Measurements from ENCODE around the gene TSPEAR. TPM values are rescaled to one million over a fixed set of nuclear protein-coding genes. Genes with fewer than 3 reads are reported as not detected.

Gene TSPEAR
- total RNA-seq, 2 experiments from 2014 or later, result not detected

DNA sequence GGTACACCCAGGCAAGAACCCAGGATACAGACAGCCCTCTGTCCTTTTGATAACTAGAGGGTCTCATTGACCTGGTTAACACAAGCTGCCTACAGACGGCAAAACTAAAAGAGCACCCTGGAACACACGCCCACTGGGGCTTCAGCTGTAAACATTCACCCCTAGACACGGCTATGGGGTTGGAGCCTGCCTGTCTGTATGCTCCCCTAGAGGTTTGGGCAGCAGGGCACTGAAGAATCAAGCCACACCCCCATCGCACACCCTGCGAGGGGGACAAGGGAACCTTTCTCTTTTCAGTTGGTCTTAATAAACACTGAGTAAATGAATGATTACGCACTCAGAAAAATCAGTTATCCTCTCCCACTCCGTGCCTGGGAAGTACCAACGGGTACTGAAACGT lies 220.6 kb downstream of the TSPEAR start:
- H2AFZ ChIP-seq (ENCODE audit: low read length), result no peak overlapping the region
- H3K9me2 ChIP-seq (ENCODE audit: insufficient read depth, low read length), result no peaks in the 10 kb centered on the region
- TF ChIP-seq, protein P1, sequence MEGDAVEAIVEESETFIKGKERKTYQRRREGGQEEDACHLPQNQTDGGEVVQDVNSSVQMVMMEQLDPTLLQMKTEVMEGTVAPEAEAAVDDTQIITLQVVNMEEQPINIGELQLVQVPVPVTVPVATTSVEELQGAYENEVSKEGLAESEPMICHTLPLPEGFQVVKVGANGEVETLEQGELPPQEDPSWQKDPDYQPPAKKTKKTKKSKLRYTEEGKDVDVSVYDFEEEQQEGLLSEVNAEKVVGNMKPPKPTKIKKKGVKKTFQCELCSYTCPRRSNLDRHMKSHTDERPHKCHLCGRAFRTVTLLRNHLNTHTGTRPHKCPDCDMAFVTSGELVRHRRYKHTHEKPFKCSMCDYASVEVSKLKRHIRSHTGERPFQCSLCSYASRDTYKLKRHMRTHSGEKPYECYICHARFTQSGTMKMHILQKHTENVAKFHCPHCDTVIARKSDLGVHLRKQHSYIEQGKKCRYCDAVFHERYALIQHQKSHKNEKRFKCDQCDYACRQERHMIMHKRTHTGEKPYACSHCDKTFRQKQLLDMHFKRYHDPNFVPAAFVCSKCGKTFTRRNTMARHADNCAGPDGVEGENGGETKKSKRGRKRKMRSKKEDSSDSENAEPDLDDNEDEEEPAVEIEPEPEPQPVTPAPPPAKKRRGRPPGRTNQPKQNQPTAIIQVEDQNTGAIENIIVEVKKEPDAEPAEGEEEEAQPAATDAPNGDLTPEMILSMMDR (conservative IDR thresholded peaks at IDR 0.05; ENCODE audit: low read length), result no peak
- no peak for TF ChIP-seq EZH2phosphoT487 (IDR thresholded peaks at IDR 0.05; ENCODE audit: borderline replicate concordance, low read depth, low read length)
- H3K4me1 ChIP-seq (ENCODE audit: insufficient read depth, low read length, poor library complexity, severe bottlenecking), result no peaks in the 10 kb centered on the region
- no peak overlapping the region for H3K4me2 ChIP-seq (ENCODE audit: low read length)
- H4K20me1 ChIP-seq (ENCODE audit: insufficient read depth, low read length), result no peaks in the 10 kb centered on the region
- no peak overlapping the region for H3K27ac ChIP-seq (ENCODE audit: low read depth, low read length, poor library complexity, severe bottlenecking)
- intact Hi-C loops (cut with micrococcal nuclease; ENCODE audit: unreplicated experiment), result no loop called here
- no TSS peak for BruUV-seq (replicated peaks)
- no peaks in the 10 kb centered on the region for H3K9me3 ChIP-seq (ENCODE audit: low read length)
- H3K79me2 ChIP-seq (ENCODE audit: insufficient read depth, low read depth, low read length), result no peaks in the 10 kb centered on the region
- no peak for DNase-seq (ENCODE audit: low spot score)
- POLR2A ChIA-PET, result interaction anchor here (0.6 kb wide), 1 partner anchor 57 kb away, joined by 3 read pairs; no protein-coding TSS in a partner anchor
- no peak overlapping the region for H3K4me3 ChIP-seq (ENCODE audit: low read depth, low read length, poor library complexity, severe bottlenecking)
- CTCF ChIA-PET (ENCODE audit: unreplicated experiment), result no interaction called here
- no peaks in the 10 kb centered on the region for H3K36me3 ChIP-seq (ENCODE audit: insufficient read depth, low read length)

DNA sequence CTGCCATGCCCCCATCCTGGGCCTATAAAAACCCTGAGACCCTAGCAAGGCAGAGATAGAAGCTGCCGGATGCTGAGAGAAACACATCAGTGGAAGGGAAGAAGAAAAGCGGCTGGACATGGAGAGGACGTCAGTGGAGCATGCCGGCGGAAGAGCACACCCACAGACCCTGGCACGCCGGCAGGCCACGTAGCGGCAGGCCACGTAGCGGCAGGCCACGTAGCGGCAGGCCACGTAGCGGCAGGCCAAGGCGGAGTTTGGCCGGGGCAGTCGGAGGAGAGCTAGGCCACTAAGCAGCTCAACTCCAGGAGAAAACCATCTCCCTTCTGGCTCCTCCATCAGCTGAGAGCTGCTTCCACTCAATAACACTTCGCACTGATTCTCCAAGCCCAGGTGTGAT lies 221.0 kb downstream of the TSPEAR start:
- no peak for DNase-seq (ENCODE audit: low spot score)
- Histone ChIP-seq H3K4me3 (ENCODE audit: low read depth, low read length, poor library complexity, severe bottlenecking) (no peak overlapping the region), H3K9me3 (ENCODE audit: low read length) (no peaks in the 10 kb centered on the region), H3K4me1 (ENCODE audit: insufficient read depth, low read length, poor library complexity, severe bottlenecking) (no peaks in the 10 kb centered on the region), H3K9me2 (ENCODE audit: insufficient read depth, low read length) (no peaks in the 10 kb centered on the region), H3K79me2 (ENCODE audit: insufficient read depth, low read depth, low read length) (no peaks in the 10 kb centered on the region), H3K4me2 (ENCODE audit: low read length) (no peak overlapping the region), H3K36me3 (ENCODE audit: insufficient read depth, low read length) (no peaks in the 10 kb centered on the region), H3K27ac (ENCODE audit: low read depth, low read length, poor library complexity, severe bottlenecking) (no peak overlapping the region), H4K20me1 (ENCODE audit: insufficient read depth, low read length) (no peaks in the 10 kb centered on the region), H2AFZ (ENCODE audit: low read length) (no peak overlapping the region)
- intact Hi-C loops (cut with micrococcal nuclease; ENCODE audit: unreplicated experiment), result no loop called here
- TF ChIP-seq, protein P1 (conservative IDR thresholded peaks at IDR 0.05; ENCODE audit: low read length), result no peak
- no peak for TF ChIP-seq EZH2phosphoT487 (IDR thresholded peaks at IDR 0.05; ENCODE audit: borderline replicate concordance, low read depth, low read length)
- ChIA-PET CTCF (ENCODE audit: unreplicated experiment) (no interaction called here), POLR2A (no interaction called here)
- no TSS peak for BruUV-seq (replicated peaks)

DNA sequence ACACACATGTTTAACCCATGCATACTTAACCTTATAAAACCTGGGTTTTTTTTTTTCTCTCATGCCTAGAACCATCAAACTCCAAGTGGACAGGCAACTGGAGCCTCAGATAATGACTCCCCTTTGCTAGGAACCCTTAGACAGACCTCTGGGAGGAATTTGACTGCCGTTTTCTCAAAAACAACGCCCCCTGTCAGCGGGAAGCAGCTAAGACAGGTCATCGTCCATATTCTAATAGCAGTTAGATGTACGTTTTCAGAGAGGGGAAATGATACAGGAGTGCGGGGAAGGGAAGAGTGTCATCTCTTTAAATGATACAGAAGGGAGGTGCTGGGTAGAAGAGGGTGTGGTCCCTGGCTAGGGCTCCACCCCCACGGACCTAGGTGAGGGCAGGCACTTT lies 221.4 kb downstream of the TSPEAR start:
- no peak for DNase-seq (ENCODE audit: low spot score)
- TF ChIP-seq, protein P1 (conservative IDR thresholded peaks at IDR 0.05; ENCODE audit: low read length), result peak; percentile 60
- TF ChIP-seq EZH2phosphoT487 (IDR thresholded peaks at IDR 0.05; ENCODE audit: borderline replicate concordance, low read depth, low read length), result no peak
- BruUV-seq (replicated peaks), result no TSS peak
- intact Hi-C loops (cut with micrococcal nuclease; ENCODE audit: unreplicated experiment), result no loop called here
- Histone ChIP-seq H2AFZ (ENCODE audit: low read length) (no peak overlapping the region), H4K20me1 (ENCODE audit: insufficient read depth, low read length) (no peaks in the 10 kb centered on the region), H3K9me2 (ENCODE audit: insufficient read depth, low read length) (no peaks in the 10 kb centered on the region), H3K4me2 (ENCODE audit: low read length) (no peak overlapping the region), H3K4me3 (ENCODE audit: low read depth, low read length, poor library complexity, severe bottlenecking) (no peak overlapping the region), H3K36me3 (ENCODE audit: insufficient read depth, low read length) (no peaks in the 10 kb centered on the region), H3K79me2 (ENCODE audit: insufficient read depth, low read depth, low read length) (no peaks in the 10 kb centered on the region), H3K9me3 (ENCODE audit: low read length) (no peaks in the 10 kb centered on the region), H3K27ac (ENCODE audit: low read depth, low read length, poor library complexity, severe bottlenecking) (no peak overlapping the region), H3K4me1 (ENCODE audit: insufficient read depth, low read length, poor library complexity, severe bottlenecking) (no peaks in the 10 kb centered on the region)
- POLR2A ChIA-PET, result no interaction called here
- CTCF ChIA-PET (ENCODE audit: unreplicated experiment), result no interaction called here

Data from OCI-LY7 (cell line).